HepG2 (cell line): Measurements from ENCODE around the gene PRM2. TPM values are rescaled to one million over a fixed set of nuclear protein-coding genes. Genes with fewer than 3 reads are reported as not detected.

Experiments
- ARID5B ChIP-seq: IDR thresholded peaks from 2 replicates; pipeline ENCODE4 v1.4.0; 2020; ENCODE audit warnings: mild to moderate bottlenecking, missing genetic modification reagents
- CREBL2 ChIP-seq: sonication (generic); formaldehyde crosslinking; IDR thresholded peaks from 2 replicates; pipeline ENCODE4 v1.8.1; 2023; ENCODE audit warnings: missing genetic modification reagents, mild to moderate bottlenecking, borderline replicate concordance
- FOXA1 ChIP-seq, 2 experiments: fragments of 450-650 bp in 1 of 2; sonication (generic) in 1 of 2; formaldehyde crosslinking in 1 of 2; IDR thresholded peaks; 2 replicates each; pipeline versions ENCODE4 v1.4.0 to v1.6.1; 2016 to 2020; ENCODE audit warnings: missing genetic modification reagents in 1 of 2
- FOXJ3 ChIP-seq: sonication (generic); formaldehyde crosslinking; IDR thresholded peaks from 2 replicates; pipeline ENCODE4 v1.4.0; 2020; ENCODE audit warnings: missing genetic modification reagents, mild to moderate bottlenecking, borderline replicate concordance
- MATR3 ChIP-seq: sonication (generic); formaldehyde crosslinking; IDR thresholded peaks from 2 replicates; pipeline ENCODE4 v1.4.0; 2020; ENCODE audit warnings: missing genetic modification reagents
- NFKB2 ChIP-seq: sonication (generic); formaldehyde crosslinking; IDR thresholded peaks from 2 replicates; pipeline ENCODE4 v1.4.0; 2020; ENCODE audit warnings: missing genetic modification reagents, borderline replicate concordance
- SALL1 ChIP-seq: sonication (generic); formaldehyde crosslinking; IDR thresholded peaks from 2 replicates; pipeline ENCODE4 v1.8.0; 2022; ENCODE audit warnings: mild to moderate bottlenecking, missing genetic modification reagents
- SP1 ChIP-seq, 2 experiments: fragments of 450-650 bp in 1 of 2; sonication (generic) in 1 of 2; formaldehyde crosslinking in 1 of 2; IDR thresholded peaks; 2 replicates each; pipeline versions ENCODE4 v1.4.0 to v1.6.1; 2016 to 2020; ENCODE audit warnings: missing genetic modification reagents in 1 of 2
- THRA ChIP-seq: sonication (generic); formaldehyde crosslinking; IDR thresholded peaks from 2 replicates; pipeline ENCODE4 v1.4.0; 2020; ENCODE audit warnings: missing genetic modification reagents, borderline replicate concordance
- TMF1 ChIP-seq: sonication (generic); formaldehyde crosslinking; IDR thresholded peaks from 2 replicates; pipeline ENCODE4 v1.8.1; 2022; ENCODE audit warnings: low read depth, missing genetic modification reagents
- TSC22D2 ChIP-seq: sonication (generic); formaldehyde crosslinking; IDR thresholded peaks from 2 replicates; pipeline ENCODE4 v1.5.1; 2020; ENCODE audit warnings: missing genetic modification reagents, mild to moderate bottlenecking, borderline replicate concordance
- ZFP62 ChIP-seq: sonication (generic); formaldehyde crosslinking; IDR thresholded peaks from 2 replicates; pipeline ENCODE4 v1.4.0; 2020; ENCODE audit warnings: missing genetic modification reagents
- ZMYM2 ChIP-seq: sonication (generic); formaldehyde crosslinking; IDR thresholded peaks from 2 replicates; pipeline ENCODE4 v1.8.0; 2022; ENCODE audit warnings: mild to moderate bottlenecking, missing genetic modification reagents
- ZMYM4 ChIP-seq: sonication (generic); formaldehyde crosslinking; IDR thresholded peaks from 2 replicates; pipeline ENCODE4 v1.8.1; 2023; ENCODE audit warnings: mild to moderate bottlenecking, missing genetic modification reagents
- ZNF224 ChIP-seq: sonication (generic); formaldehyde crosslinking; IDR thresholded peaks from 2 replicates; pipeline ENCODE4 v1.5.0; 2020; ENCODE audit warnings: mild to moderate bottlenecking, missing genetic modification reagents
- ZNF501 ChIP-seq: sonication (generic); formaldehyde crosslinking; IDR thresholded peaks from 2 replicates; pipeline ENCODE4 v1.5.1; 2020; ENCODE audit warnings: mild to moderate bottlenecking, moderate library complexity, missing genetic modification reagents
- ZNF703 ChIP-seq: sonication (generic); formaldehyde crosslinking; IDR thresholded peaks from 2 replicates; pipeline ENCODE4 v1.5.1; 2020; ENCODE audit warnings: missing genetic modification reagents, mild to moderate bottlenecking, moderate library complexity, borderline replicate concordance
- ZNF720 ChIP-seq: sonication (generic); formaldehyde crosslinking; IDR thresholded peaks from 2 replicates; pipeline ENCODE4 v1.4.0; 2020; ENCODE audit warnings: missing genetic modification reagents
- ZNF878 ChIP-seq: sonication (generic); formaldehyde crosslinking; IDR thresholded peaks from 2 replicates; pipeline ENCODE4 v1.8.1; 2023; ENCODE audit warnings: mild to moderate bottlenecking, missing genetic modification reagents, moderate library complexity
- ZXDC ChIP-seq: sonication (generic); formaldehyde crosslinking; IDR thresholded peaks from 2 replicates; pipeline ENCODE4 v1.5.0; 2020; ENCODE audit warnings: mild to moderate bottlenecking, missing genetic modification reagents
- polyA plus RNA-seq, 8 experiments: library from polyadenylated mRNA; depleted of rRNA in 3 of 8; stranded (reverse) in 7 of 8; unstranded in 1 of 8; fragments of >200 nt; fragmentation: Illumina TruSeq in 4 of 8; extraction: Trizol in 4 of 8; gene quantifications; 2 replicates each; pipeline versions ENCODE4 v1.2.1 to v1.2.3, GENCODE V29; 2011 to 2016; ENCODE audit warnings: low read depth in 4 of 8, missing spikeins in 1 of 8, mixed read lengths in 1 of 8; ENCODE audit not compliant: insufficient read depth in 1 of 8
- total RNA-seq, 5 experiments: library from RNA; depleted of rRNA; stranded (reverse); fragments of >200 nt; fragmentation: Illumina TruSeq; extraction: Trizol; gene quantifications; 2 replicates each; pipeline ENCODE4 v1.2.3, GENCODE V29; 2016; ENCODE audit warnings: low read depth in 1 of 5

PRM2 gene
- total and polyA plus RNA-seq, 2 of the 13 experiments (the other 11 are each of a cell fraction or from before 2014, with no cell fraction given): 0.54 TPM; not detected in 1

- TF ChIP-seq CREBL2 (CRISPR knock-in tag) (no peak), ZNF501 (CRISPR knock-in tag) (0 out of 2 replicates have a peak, but pooled peaks have one; percentile 2), MATR3 (no peak), TSC22D2 (CRISPR knock-in tag) (no peak), ZNF224 (0 out of 2 replicates have a peak, but pooled peaks have one; percentile 6), ZNF703 (CRISPR knock-in tag) (no peak), ZMYM4 (CRISPR knock-in tag) (no peak; the same call in 1 of the 2 replicates), ZNF720 (CRISPR knock-in tag) (peak; percentile 57; the same call in 1 of the 2 replicates), ZXDC (CRISPR knock-in tag) (0 out of 2 replicates have a peak, but pooled peaks have one; percentile 66), ZMYM2 (peak; percentile 33; the same call in 1 of the 2 replicates), ZFP62 (CRISPR knock-in tag) (no peak), TMF1 (peak; percentile 79), ARID5B (CRISPR knock-in tag) (peak; percentile 75), SALL1 (CRISPR knock-in tag) (peak; percentile 83), FOXJ3 (CRISPR knock-in tag) (0 out of 2 replicates have a peak, but pooled peaks have one; percentile 18), FOXA1 (IDR thresholded peaks at IDR 0.05) (no peak), FOXA1 (CRISPR knock-in tag; IDR thresholded peaks at IDR 0.05) (no peak), THRA (CRISPR knock-in tag) (peak; percentile 60), NFKB2 (peak; percentile 89; the same call in 1 of the 2 replicates), SP1 (IDR thresholded peaks at IDR 0.05) (no peak), SP1 (CRISPR knock-in tag; IDR thresholded peaks at IDR 0.05) (peak; percentile 22; the same call in 1 of the 2 replicates), ZNF878 (CRISPR knock-in tag) (peak; percentile 64; the same call in 1 of the 2 replicates)
Measured at GRCh38 chr16:11297492-11298142, 21.3 kb upstream of the PRM2 start (continued).
